Activated CD4-positive, alpha-beta T cell treated with anti-CD3 and anti-CD28 coated beads, Interleukin-2, amount 50 U/mL, for 4 hours (primary cell): ENCODE measurements around the gene RNF123.

Source experiments
- DNase-seq, 2 experiments: peaks; one replicate each; pipeline ENCODE4 v3.0.0-alpha.2; 2020

The RNF123 gene

DNA sequence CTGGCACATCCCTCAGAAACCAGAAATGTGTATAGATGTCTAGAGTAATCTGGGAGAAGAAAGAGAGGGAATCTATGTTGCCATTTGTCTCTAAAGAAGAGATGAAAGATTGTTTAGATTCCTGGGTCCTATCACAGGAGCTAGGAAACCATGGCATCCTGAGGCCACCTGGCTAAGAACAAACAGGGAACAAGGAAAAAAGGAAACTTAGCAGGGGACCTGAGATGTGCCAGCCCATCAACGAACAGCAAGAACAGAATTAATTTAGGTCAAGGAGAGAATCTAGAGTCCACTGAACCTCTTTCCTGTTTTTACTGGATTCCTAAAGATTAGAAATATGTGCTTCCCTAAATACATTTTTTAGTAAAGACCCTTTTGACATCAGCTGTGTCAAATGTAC, 66.7 kb downstream of the RNF123 start:
- DNase-seq: no peak

DNA sequence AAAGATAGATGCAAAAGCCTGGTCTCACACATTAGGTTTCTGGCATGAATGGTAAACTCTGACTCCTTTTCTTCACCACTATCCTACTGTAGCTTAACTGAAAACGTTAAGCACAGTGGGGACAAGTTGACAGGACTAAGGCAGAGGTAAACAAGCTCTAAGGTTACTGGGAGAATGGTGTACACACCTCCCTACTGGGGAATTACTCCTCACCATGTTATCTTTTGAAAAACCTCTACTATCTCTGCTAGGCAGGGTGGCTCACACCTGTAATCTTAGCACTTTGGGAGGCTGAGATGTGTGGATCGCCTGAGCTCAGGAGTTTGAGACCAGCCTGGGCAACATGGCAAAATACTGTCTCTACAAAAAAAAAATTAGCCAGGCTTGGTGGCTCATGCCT, 67.8 kb downstream of the RNF123 start:
- DNase-seq: no peak

DNA sequence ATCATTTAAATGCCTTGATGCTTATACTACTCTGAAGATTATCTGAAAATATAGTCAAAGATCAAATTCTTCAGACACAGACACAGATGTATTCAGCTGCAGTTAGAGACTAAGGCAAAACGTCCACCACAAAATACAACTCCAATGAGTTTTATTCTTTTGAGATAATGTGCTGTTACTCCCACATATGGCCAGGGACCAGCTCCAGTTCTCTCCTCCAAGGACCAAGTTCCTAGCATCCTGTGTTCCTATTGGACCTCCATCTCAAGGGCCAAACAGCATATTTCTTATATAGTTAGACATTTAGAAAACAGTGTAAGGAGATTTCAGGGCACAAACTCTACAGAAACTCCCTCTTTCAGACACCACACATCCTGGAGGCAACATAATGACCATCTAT, 69.9 kb downstream of the RNF123 start:
- no peak for DNase-seq

DNA sequence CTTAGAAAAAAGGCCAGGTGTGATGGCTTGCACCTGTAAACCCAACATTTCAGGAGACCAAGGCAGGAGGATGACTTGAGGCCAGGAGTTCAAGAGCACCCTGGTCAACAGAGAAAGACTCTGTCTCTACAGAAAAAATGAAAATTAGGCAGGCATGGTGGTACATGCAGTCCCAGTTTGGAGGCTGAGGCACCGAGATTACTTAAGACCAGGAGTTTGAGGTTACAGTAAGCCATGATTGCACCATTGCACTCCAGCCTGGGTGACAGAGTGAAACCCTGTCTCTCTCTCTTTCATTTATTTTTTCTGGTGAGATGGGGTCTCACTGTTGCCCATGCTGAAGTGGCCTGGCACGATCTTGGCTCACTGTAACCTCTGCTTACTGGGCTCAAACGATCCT, 72.3 kb downstream of the RNF123 start:
- DNase-seq: no peak

DNA sequence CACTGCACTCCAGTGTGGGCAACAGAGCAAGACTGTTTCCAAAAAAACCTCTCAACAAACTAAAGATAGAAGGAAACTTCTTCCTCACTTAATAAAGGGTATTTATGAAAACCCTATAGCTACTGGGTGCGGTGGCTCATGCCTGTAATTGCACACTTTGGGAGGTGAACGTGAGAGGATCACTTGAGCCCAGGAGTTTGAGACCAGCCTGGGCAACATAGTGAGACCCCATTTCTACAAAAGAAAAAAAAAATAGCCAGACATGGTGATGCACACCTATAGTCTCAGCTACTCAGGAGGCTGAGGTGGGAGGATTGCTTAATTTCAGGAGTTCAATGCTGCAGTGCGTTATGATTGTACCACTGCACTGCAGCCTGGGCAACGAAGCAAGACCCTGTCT, 74.6 kb downstream of the RNF123 start:
- DNase-seq: no peak

DNA sequence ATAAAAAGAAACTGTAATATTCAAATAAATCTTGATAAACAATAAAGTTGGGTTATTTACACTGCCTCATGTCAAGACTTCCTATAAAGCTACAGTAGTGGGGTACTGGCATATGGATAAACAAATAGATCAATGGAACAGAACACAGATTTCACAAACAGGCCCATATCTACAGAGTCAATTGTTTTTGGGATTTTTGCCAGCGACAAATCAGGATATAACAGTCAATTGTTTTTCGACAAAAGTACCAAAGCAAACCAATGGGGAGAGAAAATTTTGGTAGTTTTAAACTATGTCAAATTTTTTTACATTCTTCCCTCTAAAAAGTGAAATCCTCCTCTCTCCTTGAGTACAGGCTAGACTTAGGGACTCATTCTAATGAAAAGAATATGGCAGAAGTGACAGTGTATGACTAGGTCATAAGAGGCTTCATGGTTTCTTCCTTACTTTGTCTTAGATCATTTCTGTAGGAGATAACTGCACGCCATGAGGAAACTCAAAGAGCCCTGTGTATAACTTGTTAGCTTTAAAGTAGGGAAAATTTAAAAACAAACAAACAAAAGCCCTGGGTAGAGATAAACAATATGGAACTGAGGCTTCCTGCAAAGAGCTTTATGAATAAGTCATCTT, 80.0 kb downstream of the RNF123 start:
- DNase-seq: no peak

DNA sequence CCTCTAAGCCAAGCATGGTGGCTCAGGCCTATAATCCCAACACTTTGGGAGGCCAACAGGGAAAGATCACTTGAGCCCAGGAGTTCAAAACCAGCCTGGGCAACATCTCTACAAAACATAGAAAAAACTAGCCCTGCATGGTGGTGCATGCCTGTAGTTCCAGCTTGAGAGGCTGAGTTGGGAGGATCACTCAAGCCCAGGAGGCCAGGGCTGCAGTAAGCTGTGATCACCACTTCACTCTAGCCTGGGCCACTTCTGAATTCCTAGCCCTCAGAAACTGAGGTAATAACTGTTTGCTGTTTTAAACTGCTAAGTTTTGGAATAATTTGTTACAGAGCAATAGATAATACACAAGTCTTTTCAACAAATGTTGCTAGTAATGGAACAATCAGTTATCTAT, 80.6 kb downstream of the RNF123 start:
- no peak for DNase-seq
